C4-2B (cell line): ENCODE data around the gene SLC9A1.

ENCODE experiments used
- CTCF ChIP-seq: fragments of 450-650 bp; conservative IDR thresholded peaks from 2 replicates; pipeline ENCODE4 v1.5.1; 2017; ENCODE audit warnings: mild to moderate bottlenecking
- ZFX ChIP-seq: fragments of 450-650 bp; IDR thresholded peaks from 2 replicates; pipeline ENCODE4 v1.6.1; 2017

DNA sequence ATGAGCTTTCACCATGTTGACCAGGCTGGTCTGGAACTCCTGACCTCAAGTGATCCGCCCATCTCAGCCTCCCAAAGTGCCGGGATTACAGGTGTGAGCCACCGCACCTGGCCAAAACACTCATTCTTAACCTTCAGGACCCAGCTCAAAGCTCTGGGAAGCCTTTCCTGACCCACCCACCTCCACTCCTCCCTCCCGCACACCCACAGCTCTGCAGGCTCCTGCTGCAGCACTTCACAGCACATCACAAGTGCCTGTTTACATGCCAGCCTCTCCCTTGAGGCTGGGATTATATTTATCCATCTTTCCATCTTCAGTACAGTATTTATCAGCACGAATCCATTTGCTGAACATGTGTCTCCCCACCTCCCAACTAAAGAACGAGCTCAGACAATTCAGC is 14.9 kb downstream of the SLC9A1 start:
- TF ChIP-seq CTCF (no peak), ZFX (no peak)
